A549 (cell line): ENCODE measurements around the gene NECTIN1. TPM values are rescaled to one million over a fixed set of nuclear protein-coding genes. Genes with fewer than 3 reads are reported as not detected.
A peak's percentile ranks its signal among the peaks of the same experiment; 100 is the strongest.

Experiments
- ATAC-seq, 2 experiments: fragments of 200-7000 bp in 1 of 2; fragments of >200 bp in 1 of 2; cut with Nextera tagmentation in 1 of 2; cut with Tn5 transposase in 1 of 2; 3 replicates each; pipeline versions ENCODE4 v1.8.0 to v1.9.1; 2018 to 2020; ENCODE audit warnings: mild to moderate bottlenecking in 1 of 2, moderate library complexity in 1 of 2
- CTCF ChIA-PET: fragments of 300-600 bp; sonication (Branson Sonifier 250); formaldehyde crosslinking; extraction: SDS; loops from one replicate; lab custom pipeline; 2021; ENCODE audit warnings: antibody characterized with exemption, inconsistent platforms; lab: Yijun Ruan, JAX
- POLR2A ChIA-PET: fragments of 350-600 bp; formaldehyde crosslinking; extraction: SDS; loops from one replicate; lab custom pipeline; 2021; ENCODE audit warnings: antibody characterized with exemption, inconsistent platforms; lab: Yijun Ruan, JAX
- DNase-seq, 2 experiments: peaks; one replicate each; pipeline versions ENCODE4 v3.0.0 to v3.0.0-alpha.2; 2011 to 2016; ENCODE audit warnings: low read depth in 1 of 2, low spot score in 1 of 2
- FAIRE-seq: peaks from 2 replicates; lab custom pipeline; 2011; peaks lifted over from hg19 to GRCh38; lab: Jason Lieb, UNC
- H3K27ac ChIP-seq, 2 experiments: fragments of >200 bp; sonication (Bioruptor Twin); formaldehyde crosslinking; 3 replicates each; pipeline ENCODE4 v1.5.1; 2016 to 2017
- H3K4me1 ChIP-seq: fragments of >200 bp; sonication (Bioruptor Twin); formaldehyde crosslinking; 3 replicates; pipeline ENCODE4 v1.6.1; 2016
- H3K4me2 ChIP-seq: fragments of >200 bp; sonication (Bioruptor Twin); formaldehyde crosslinking; 3 replicates; pipeline ENCODE4 v1.6.1; 2016
- H3K4me3 ChIP-seq: fragments of >200 bp; sonication (Bioruptor Twin); formaldehyde crosslinking; 3 replicates; pipeline ENCODE4 v1.5.1; 2016
- H3K9me3 ChIP-seq: fragments of >200 bp; sonication (Bioruptor Twin); formaldehyde crosslinking; 3 replicates; pipeline ENCODE4 v1.6.1; 2016
- ATOH8 ChIP-seq: fragments of 250-450 bp; sonication (Bioruptor Pico); IDR thresholded peaks from 2 replicates; pipeline ENCODE4 v1.5.0; 2020; ENCODE audit warnings: low read depth, mild to moderate bottlenecking, moderate library complexity
- BCL3 ChIP-seq: fragments of >200 bp; sonication (Bioruptor Twin); formaldehyde crosslinking; IDR thresholded peaks from 3 replicates; pipeline ENCODE4 v1.6.1; 2016
- BHLHE40 ChIP-seq: IDR thresholded peaks from 2 replicates; pipeline ENCODE4 v1.6.1; 2012; ENCODE audit warnings: low read depth, low read length, inconsistent platforms
- CBX2 ChIP-seq: fragments of 200-600 bp; sonication (generic); IDR thresholded peaks from 2 replicates; pipeline ENCODE4 v1.6.1; 2016; ENCODE audit warnings: low read depth, mild to moderate bottlenecking, borderline replicate concordance
- CTCF ChIP-seq: fragments of >200 bp; sonication (Bioruptor Twin); formaldehyde crosslinking; IDR thresholded peaks from 3 replicates; pipeline ENCODE4 v1.5.1; 2016
- EHF ChIP-seq: fragments of 250-450 bp; sonication (Bioruptor Pico); IDR thresholded peaks from 2 replicates; pipeline ENCODE4 v1.5.0; 2020; ENCODE audit warnings: mild to moderate bottlenecking
- EHMT2 ChIP-seq: fragments of 200-600 bp; sonication (generic); IDR thresholded peaks from 2 replicates; pipeline ENCODE4 v1.6.1; 2016; ENCODE audit warnings: antibody characterized with exemption, low read depth, mild to moderate bottlenecking, moderate library complexity
- EP300 ChIP-seq, 2 experiments: fragments of >200 bp; sonication (Bioruptor Twin); formaldehyde crosslinking; IDR thresholded peaks; 2 replicates in 1 of 2; 3 replicates in 1 of 2; pipeline ENCODE4 v1.6.1; 2016 to 2017
- ESRRA ChIP-seq: fragments of 150-350 bp; IDR thresholded peaks from 2 replicates; pipeline ENCODE4 v1.6.1; 2014; ENCODE audit warnings: mild to moderate bottlenecking, low read length, borderline replicate concordance
- FOSB ChIP-seq: fragments of 250-450 bp; sonication (Bioruptor Pico); IDR thresholded peaks from 2 replicates; pipeline ENCODE4 v1.5.0; 2020; ENCODE audit warnings: mild to moderate bottlenecking, moderate library complexity
- GATA3 ChIP-seq: IDR thresholded peaks from 2 replicates; pipeline ENCODE4 v1.6.1; 2012; ENCODE audit warnings: borderline replicate concordance
- HEYL ChIP-seq: fragments of 250-450 bp; sonication (Bioruptor Pico); IDR thresholded peaks from 2 replicates; pipeline ENCODE4 v1.8.0; 2021; ENCODE audit warnings: mild to moderate bottlenecking, moderate library complexity
- HOXA7 ChIP-seq: fragments of 250-450 bp; sonication (Bioruptor Pico); IDR thresholded peaks from 2 replicates; pipeline ENCODE4 v1.5.0; 2020; ENCODE audit warnings: mild to moderate bottlenecking, moderate library complexity
- HOXB13 ChIP-seq: fragments of 250-450 bp; sonication (Bioruptor Pico); IDR thresholded peaks from 2 replicates; pipeline ENCODE4 v1.5.0; 2020; ENCODE audit warnings: low read depth, mild to moderate bottlenecking, moderate library complexity
- JUNB ChIP-seq: fragments of >200 bp; sonication (Bioruptor Twin); formaldehyde crosslinking; IDR thresholded peaks from 2 replicates; pipeline ENCODE4 v1.6.1; 2016
- KDM1A ChIP-seq: fragments of 200-600 bp; sonication (generic); IDR thresholded peaks from 2 replicates; pipeline ENCODE4 v1.6.1; 2016; ENCODE audit warnings: low read depth, mild to moderate bottlenecking
- KDM5A ChIP-seq: fragments of 200-600 bp; sonication (generic); IDR thresholded peaks from 2 replicates; pipeline ENCODE4 v1.6.1; 2016; ENCODE audit warnings: antibody characterized with exemption, mild to moderate bottlenecking
- MAZ ChIP-seq: fragments of 150-350 bp; IDR thresholded peaks from 2 replicates; pipeline ENCODE4 v1.6.1; 2014; ENCODE audit warnings: antibody characterized with exemption, low read depth, low read length, borderline replicate concordance
- PBX3 ChIP-seq: IDR thresholded peaks from 2 replicates; pipeline ENCODE4 v1.6.1; 2012
- RCOR1 ChIP-seq: fragments of 150-350 bp; IDR thresholded peaks from 2 replicates; pipeline ENCODE4 v1.6.1; 2014; ENCODE audit warnings: antibody characterized with exemption, low read length, low read depth
- REST ChIP-seq: fragments of 200-600 bp; sonication (generic); IDR thresholded peaks from 2 replicates; pipeline ENCODE4 v1.6.1; 2016; ENCODE audit warnings: antibody characterized with exemption, mild to moderate bottlenecking, moderate library complexity
- RFX5 ChIP-seq: fragments of 450-650 bp; IDR thresholded peaks from 2 replicates; pipeline ENCODE4 v1.7.1; 2014; ENCODE audit warnings: antibody characterized with exemption, mild to moderate bottlenecking, moderate library complexity
- SMC3 ChIP-seq: fragments of >200 bp; sonication (Bioruptor Twin); formaldehyde crosslinking; IDR thresholded peaks from 3 replicates; pipeline ENCODE4 v1.6.1; 2018; ENCODE audit warnings: inconsistent platforms
- SREBF2 ChIP-seq: fragments of 450-650 bp; IDR thresholded peaks from 2 replicates; pipeline ENCODE4 v1.6.1; 2014; ENCODE audit warnings: mild to moderate bottlenecking, moderate library complexity
- ZFP36 ChIP-seq: fragments of 450-650 bp; IDR thresholded peaks from 2 replicates; pipeline ENCODE4 v1.6.1; 2014; ENCODE audit warnings: borderline replicate concordance; ENCODE audit not compliant: partially characterized antibody
- ZSCAN20 ChIP-seq: fragments of 250-450 bp; sonication (Bioruptor Pico); IDR thresholded peaks from 2 replicates; pipeline ENCODE4 v1.8.0; 2022; ENCODE audit warnings: mild to moderate bottlenecking, moderate library complexity
- WGBS: methylation state at CpG from one replicate; pipeline ENCODE4 v1.1.6; 2017; ENCODE audit errors: missing lambda C conversion rate; 5-methylcytosine and 5-hydroxymethylcytosine counted together
- polyA plus RNA-seq, 4 experiments: library from polyadenylated mRNA; depleted of rRNA in 3 of 4; stranded (reverse); fragments of >200 nt; fragmentation: RNase III in 1 of 4; extraction: RNeasy Plus Mini Kit Qiagen cat#74134 plus additional on column Dnase treatment in 1 of 4; gene quantifications; 2 replicates in 3 of 4; 3 replicates in 1 of 4; pipeline ENCODE4 v1.2.3, GENCODE V29; 2011 to 2017

Gene NECTIN1
- polyA plus RNA-seq, 2 of the 4 experiments (the other 2 are of a cell fraction): 2.2 to 5.5 TPM

- peaks cover 12% of the 10 kb centered on the region for H3K4me1 ChIP-seq
- DNase-seq (no peak), FAIRE-seq (no peak), ATAC-seq (no peak)
- no peak overlapping the region for H3K4me3 ChIP-seq
- WGBS: 0% methylated on average over 1 of the region's 3 CpGs
- H3K9me3 ChIP-seq: no peaks in the 10 kb centered on the region
- ChIA-PET POLR2A (no interaction called here), CTCF (no interaction called here)
- no peak overlapping the region for H3K27ac ChIP-seq
- no peak overlapping the region for H3K4me2 ChIP-seq
- no peak for TF ChIP-seq HOXA7 (CRISPR knock-in tag)
- no peak for TF ChIP-seq ATOH8 (CRISPR knock-in tag)
- no peak for TF ChIP-seq EP300 (IDR thresholded peaks at IDR 0.05)
- TF ChIP-seq BHLHE40: no peak
- no peak for TF ChIP-seq EHF (CRISPR knock-in tag)
- TF ChIP-seq SREBF2: no peak
- no peak for TF ChIP-seq SMC3
- TF ChIP-seq KDM5A: no peak
- no peak for TF ChIP-seq CBX2
- no peak for TF ChIP-seq MAZ
- no peak for TF ChIP-seq HEYL
- no peak for TF ChIP-seq BCL3
Measured at GRCh38 chr11:119619665-119620064, 109.3 kb downstream of the NECTIN1 start.

- Histone ChIP-seq H3K4me3 (no peak overlapping the region), H3K27ac (no peak overlapping the region), H3K4me1 (peaks cover 12% of the 10 kb centered on the region), H3K4me2 (no peak overlapping the region), H3K9me3 (no peaks in the 10 kb centered on the region)
- CTCF ChIA-PET: interaction anchor here (0.6 kb wide), 2 partner anchors 169 to 562 kb away, joined by 3 read pairs; no protein-coding TSS in a partner anchor
- 49% methylated on average over 8 of the region's 8 CpGs for WGBS
- FAIRE-seq (no peak), ATAC-seq (no peak), DNase-seq (no peak)
- POLR2A ChIA-PET: no interaction called here
- no peak for TF ChIP-seq GATA3
- no peak for TF ChIP-seq ZSCAN20
- TF ChIP-seq JUNB: no peak
- peak; percentile 34 for TF ChIP-seq ZFP36
Measured at GRCh38 chr11:119618208-119618909, 110.6 kb downstream of the NECTIN1 start.

- Histone ChIP-seq H3K27ac (no peak overlapping the region), H3K4me3 (no peak overlapping the region), H3K9me3 (no peaks in the 10 kb centered on the region), H3K4me2 (no peak overlapping the region), H3K4me1 (peaks cover 12% of the 10 kb centered on the region)
- ChIA-PET POLR2A (no interaction called here), CTCF (interaction anchor here (1.4 to 1.5 kb wide), 2 partner anchors 8 to 112 kb away, joined by 3 to 4 read pairs; partner anchors contain the start of gene NECTIN1)
- FAIRE-seq: no peak
- WGBS: 83% methylated on average over 8 of the region's 13 CpGs
- ATAC-seq: no peak
- no peak for DNase-seq
- TF ChIP-seq ZFP36 (no peak), RCOR1 (no peak), CTCF (no peak), ESRRA (no peak), SREBF2 (no peak), REST (no peak), HOXA7 (CRISPR knock-in tag) (no peak), BHLHE40 (no peak), PBX3 (no peak), EHMT2 (no peak), RFX5 (no peak), FOSB (CRISPR knock-in tag) (no peak), KDM1A (no peak), ZSCAN20 (no peak), KDM5A (no peak), HOXB13 (CRISPR knock-in tag) (no peak)
Measured at GRCh38 chr11:119617340-119617713, 111.7 kb downstream of the NECTIN1 start.
